ENCODE results near the gene LRRC57. TPM values are rescaled to one million over a fixed set of nuclear protein-coding genes. Genes with fewer than 3 reads are reported as not detected.

The LRRC57 gene
- polyA plus RNA-seq, 3 donors = 20.4 to 22.1 (median 20.8) TPM

DNA sequence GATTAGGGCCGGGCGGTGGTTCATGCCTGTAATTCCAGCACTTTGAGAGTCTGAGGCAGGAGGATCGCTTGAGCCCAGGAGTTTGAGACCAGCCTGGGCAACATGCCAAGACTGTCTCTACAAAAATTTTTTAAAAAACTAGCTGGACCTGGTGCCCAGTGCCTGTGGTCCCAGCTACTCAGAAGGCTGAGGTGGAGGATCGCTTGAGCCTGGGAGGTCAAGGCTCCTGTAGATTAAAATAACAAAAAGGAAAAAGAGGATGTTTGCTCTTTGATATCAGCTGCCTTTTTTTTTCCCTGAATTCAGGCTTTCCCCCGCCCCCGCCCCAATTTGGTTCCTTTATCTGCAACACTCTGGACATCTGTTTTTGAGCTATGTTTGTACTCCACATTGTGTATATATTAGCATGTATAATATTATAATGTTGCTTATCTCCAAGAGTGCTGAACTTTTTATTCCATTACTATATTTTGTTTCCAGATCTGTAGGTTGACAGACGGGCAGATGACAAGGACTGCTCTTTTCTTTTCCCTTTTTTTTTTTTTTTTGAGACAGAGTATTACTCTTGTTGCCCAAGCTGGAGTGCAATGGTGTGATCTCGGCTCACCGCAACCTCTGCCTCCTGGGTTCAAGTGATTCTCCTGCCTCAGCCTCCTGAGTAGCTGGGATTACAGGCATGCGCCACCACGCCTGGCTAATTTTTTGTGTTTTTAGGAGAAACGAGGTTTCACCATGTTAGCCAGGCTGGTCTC, 48.6 kb downstream of the LRRC57 start:
- DNase-seq (ENCODE audit: extremely low read depth in 1 of 11, low read depth in 9 of 11, low spot score in 4 of 11) = no peak

DNA sequence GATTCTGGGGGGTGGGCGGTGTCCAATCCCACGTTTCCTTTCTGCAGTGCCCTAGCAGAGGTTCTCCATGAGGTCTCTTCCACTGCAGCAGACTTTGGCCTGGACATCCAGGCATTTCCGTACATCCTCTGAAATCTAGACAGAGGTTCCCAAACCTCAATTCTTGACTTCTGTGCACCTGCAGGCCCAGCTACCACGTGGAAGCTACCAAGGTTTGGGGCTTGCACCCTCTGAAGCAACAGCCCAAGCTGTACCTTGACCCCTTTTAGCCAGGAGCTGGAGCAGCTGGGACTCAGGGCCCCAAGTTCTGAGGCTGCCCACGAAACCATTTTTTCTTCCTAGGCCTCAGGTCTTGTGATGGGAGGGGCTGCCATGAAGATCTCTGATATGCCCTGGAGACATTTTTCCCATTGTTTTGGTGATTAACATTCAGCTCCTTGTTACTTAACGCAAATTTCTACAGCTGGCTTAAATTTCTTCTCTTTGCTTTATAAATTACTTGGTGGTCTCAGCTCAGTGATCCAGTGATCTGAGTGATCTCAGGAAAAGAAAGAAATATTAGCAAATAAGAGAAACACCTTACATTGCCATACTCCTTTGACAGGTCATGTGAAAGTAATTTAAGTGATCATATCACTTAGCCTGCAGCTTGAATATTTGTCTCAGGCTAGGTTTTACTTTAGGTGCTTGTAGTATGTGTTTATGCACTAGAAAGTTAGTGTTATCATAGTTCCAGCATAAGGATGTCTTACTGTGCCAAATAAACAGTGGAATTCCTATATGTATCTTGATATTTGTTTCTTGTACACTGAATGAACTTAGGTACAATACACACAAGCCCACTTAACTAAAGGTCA, 50.2 kb downstream of the LRRC57 start:
- DNase-seq (ENCODE audit: extremely low read depth in 1 of 11, low read depth in 9 of 11, low spot score in 4 of 11) = no peak

DNA sequence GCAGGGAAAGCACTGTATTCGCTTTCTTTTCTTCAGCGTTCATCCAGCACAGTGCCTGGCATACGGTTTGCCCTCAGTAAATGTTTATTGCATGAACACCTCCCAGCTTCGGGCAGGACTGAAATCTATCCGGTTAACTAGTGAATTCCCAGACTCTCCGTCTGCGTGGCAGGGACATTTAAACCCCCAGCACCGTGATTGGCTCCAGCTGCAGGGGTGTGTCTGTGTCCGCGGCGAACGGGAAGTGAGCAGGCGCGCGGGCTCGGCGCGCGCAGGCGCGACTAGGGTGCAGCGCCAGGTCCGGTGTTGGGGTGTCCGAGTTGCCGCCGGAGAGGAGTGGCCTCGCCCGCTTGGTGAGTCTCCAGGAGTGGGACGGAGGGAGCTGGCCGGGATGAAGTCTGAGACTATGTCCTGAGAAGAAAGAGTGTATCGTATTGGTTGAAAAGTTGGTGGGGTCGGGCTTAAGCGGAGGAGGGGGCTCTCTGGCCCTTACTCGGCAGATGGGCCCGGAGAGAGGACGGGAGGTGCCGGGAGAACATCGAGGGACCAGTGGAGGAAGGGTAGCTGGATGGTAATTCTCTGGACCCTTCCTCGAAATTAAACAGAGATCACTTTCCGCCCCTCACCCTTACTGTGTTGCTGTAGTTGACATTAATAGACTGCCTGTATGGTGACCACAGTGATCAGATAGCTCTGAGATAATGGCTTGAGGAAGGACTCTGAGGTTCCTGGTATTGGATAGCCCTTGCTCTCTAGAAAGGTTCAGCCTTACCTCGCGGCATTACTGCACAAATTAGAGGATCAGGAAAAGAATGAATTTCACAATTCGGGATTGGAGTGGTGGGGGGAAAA, 53.0 kb downstream of the LRRC57 start, which contains the start of gene SNAP23:
SNAP23 (plus strand) TSS at position 274 of the 852 bp plus-strand sequence. CDS start 16,213 bp downstream, outside the sequence.
- peak; percentile 82 to 93 (median 89) for DNase-seq (ENCODE audit: extremely low read depth in 1 of 11, low read depth in 9 of 11, low spot score in 4 of 11)

DNA sequence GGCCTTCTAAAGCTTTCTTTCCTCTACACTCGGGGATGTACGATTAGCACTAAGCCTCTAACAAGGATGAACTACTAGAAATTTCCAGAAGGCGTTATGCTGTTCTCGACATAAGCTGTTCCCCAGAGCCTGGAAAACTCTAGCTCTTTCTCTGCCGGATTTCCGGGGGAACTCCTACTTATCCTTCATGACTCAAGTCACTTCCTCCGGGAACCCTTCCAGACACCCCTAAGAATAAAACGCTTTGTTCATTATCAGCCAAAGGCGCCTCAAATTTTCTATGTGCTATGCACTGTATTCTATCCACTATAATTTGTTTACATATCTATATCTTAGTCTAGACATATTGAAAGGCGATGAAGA, 53.6 kb downstream of the LRRC57 start:
- DNase-seq (ENCODE audit: extremely low read depth in 1 of 11, low read depth in 9 of 11, low spot score in 4 of 11) = peak in 1 of 11 donors; percentile 22

DNA sequence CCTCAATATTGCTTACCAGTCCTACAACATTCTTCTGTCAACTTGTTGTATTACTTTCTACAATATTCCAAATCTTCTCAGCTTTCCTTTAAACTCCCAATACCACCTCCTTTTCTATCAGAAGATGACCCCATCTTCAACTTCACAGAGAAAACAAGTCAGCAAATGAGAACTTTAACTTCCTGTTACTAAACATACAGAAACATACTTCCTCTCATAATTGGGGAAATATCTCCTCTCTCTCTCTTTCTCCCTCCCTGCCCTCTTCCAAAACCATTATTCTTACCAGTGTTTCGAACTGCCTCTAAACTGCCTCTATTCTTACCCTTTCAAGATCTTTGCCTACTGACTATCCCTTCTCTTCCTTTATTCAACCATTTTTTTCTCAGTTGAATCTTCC, 54.9 kb downstream of the LRRC57 start:
- no peak for DNase-seq (ENCODE audit: extremely low read depth in 1 of 11, low read depth in 9 of 11, low spot score in 4 of 11)

DNA sequence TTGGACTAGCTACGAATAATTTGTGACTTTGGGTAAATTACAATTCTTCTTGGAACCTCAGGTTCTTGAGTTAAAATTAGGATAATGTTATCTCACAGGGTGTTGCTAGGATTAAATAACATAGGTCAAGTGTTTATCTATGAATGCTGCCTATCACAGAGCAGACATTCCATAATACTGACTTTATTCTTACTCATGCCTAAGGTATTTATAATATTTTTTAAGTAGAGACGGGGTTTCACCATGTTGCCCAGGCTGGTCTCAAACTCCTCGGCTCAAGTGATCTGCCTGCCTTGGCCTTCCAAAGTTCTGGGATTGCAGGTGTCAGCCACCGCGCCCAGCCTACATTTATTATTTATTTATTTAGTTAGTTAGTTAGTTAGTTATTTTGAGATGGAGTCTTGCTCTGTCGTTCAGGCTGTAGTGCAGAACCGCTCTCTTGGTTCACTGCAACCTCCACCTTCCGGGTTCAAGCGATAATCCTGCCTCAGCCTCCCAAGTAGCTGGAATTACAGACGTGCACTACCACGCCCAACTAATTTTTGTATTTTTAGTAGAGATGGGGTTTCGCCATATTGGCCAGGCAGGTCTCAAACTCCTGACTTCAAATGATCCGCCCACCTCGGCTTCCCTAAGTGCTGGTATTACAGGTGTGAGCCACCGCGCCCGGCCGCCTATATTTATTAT, 56.9 kb downstream of the LRRC57 start:
- no peak for DNase-seq (ENCODE audit: extremely low read depth in 1 of 11, low read depth in 9 of 11, low spot score in 4 of 11)

DNA sequence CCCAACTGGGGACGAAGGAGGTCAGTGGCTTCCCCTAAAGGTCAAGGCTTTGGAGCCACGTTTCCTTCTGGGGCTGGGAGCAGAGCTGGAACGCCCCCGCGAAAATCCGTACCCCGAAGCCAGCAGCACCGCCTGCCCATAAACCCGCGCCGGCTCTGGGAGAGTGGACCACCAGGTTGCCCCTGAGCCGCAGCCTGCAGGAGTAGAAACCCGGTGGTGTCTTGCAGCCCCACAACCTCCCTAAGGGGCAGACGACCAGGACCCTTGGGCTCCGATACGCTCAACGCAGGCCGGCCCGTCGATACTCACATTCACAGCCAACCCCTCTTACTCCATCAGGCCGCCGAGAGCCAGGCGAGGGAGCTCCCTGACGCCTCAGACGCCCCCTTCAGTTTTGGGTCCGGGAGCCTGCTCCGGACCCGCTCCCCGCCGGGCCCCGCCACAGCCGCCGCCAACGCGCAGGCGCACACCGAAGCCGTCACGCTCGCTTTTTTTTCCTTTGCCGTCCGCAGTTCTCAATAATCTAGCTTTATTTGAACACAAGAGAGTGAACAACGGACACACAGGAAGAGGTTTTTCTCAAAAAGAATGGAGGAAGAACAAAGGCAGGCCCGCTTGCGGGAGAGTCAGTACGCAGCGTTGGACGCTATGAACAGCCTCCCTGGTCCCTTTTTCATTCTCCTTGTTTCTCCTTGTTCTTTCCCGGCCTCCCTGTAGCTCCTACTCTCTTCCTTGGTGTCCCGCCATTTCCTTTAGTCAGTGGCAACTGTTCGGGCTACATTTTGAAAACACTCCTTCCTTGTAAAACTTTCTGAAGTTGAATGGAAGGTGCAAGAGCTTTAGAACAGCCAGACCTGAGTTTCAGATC, 57.7 kb downstream of the LRRC57 start, which contains the start of gene ZNF106:
ZNF106 (minus strand) TSS at position 471 of the 868 bp plus-strand sequence. CDS start 18,852 bp downstream, outside the sequence.
- peak; percentile 76 to 92 (median 88) for DNase-seq (ENCODE audit: extremely low read depth in 1 of 11, low read depth in 9 of 11, low spot score in 4 of 11)

DNA sequence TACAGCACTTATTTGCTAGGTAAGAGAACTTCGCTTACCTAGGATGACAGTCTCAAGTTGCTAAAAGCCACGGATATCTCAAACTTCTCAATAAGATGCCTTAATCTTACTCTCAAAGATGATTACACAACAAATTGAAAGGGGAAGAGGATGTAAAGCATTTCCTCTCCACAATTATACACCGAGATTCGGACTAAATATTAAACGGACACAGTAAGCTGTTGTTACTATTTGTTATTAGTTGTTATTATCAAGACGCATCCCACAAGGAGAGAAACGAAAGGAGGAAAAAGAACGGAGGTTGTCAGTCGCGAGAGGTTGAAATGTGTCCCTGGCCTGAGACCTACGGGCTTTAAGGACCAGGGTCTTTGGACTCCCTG, 58.3 kb downstream of the LRRC57 start:
- DNase-seq (ENCODE audit: extremely low read depth in 1 of 11, low read depth in 9 of 11, low spot score in 4 of 11) = peak in 1 of 11 donors; percentile 19

Other genes starting within 250 kb of the LRRC57 start
- gene CAPN3, start 189.3 kb downstream of the LRRC57 start, polyA plus RNA-seq (ENCODE audit: insufficient read length in 3 of 3) = 10 to 100 TPM; 24.2 to 35.0 (median 29.7) TPM
- gene ZNF106, start 57.7 kb downstream of the LRRC57 start, polyA plus RNA-seq (ENCODE audit: insufficient read length in 3 of 3) = 10 to 100 TPM; 47.9 to 53.1 (median 51.5) TPM
- gene SNAP23, start 53.2 kb downstream of the LRRC57 start, polyA plus RNA-seq (ENCODE audit: insufficient read length in 3 of 3) = 100 to 1,000 TPM in 2 of 3 donors, 10 to 100 TPM in 1; 93.8 to 118 (median 107) TPM
- gene HAUS2, start within 50 bp of the LRRC57 start, polyA plus RNA-seq (ENCODE audit: insufficient read length in 3 of 3) = 10 to 100 TPM; 20.0 to 25.6 (median 22.3) TPM
- gene STARD9, start 26.8 kb upstream of the LRRC57 start, polyA plus RNA-seq (ENCODE audit: insufficient read length in 3 of 3) = 10 to 100 TPM in 2 of 3 donors, 1 to 10 TPM in 1; 8.9 to 16.1 (median 10.3) TPM
- 10 to 100 TPM; 16.6 to 19.3 (median 19.3) TPM for gene CDAN1, start 188.3 kb upstream of the LRRC57 start, polyA plus RNA-seq (ENCODE audit: insufficient read length in 3 of 3)

Measured in renal cortex interstitium (tissue), 11 donors.